DOHH2 (cell line): Measurements from ENCODE around the gene C4orf50.

Experiments used
- H3F3A ChIP-seq: fragments of 200-600 bp; sonication (generic), shearing (Covaris generic); 2 replicates; pipeline ENCODE4 v1.6.0; 2016; ENCODE audit warnings: antibody characterized with exemption, mild to moderate bottlenecking; ENCODE audit not compliant: control insufficient read depth, insufficient read depth
- H3K27ac ChIP-seq: fragments of 200-600 bp; sonication (generic); 2 replicates; pipeline ENCODE4 v1.5.1; 2014; ENCODE audit warnings: low read depth, mild to moderate bottlenecking, low read length, moderate library complexity
- H3K27me3 ChIP-seq: fragments of 200-600 bp; sonication (generic); 2 replicates; pipeline ENCODE4 v1.6.1; 2014; ENCODE audit warnings: mild to moderate bottlenecking, low read length, mixed read lengths; ENCODE audit not compliant: control insufficient read depth
- H3K36me3 ChIP-seq: fragments of 200-600 bp; sonication (generic); 2 replicates; pipeline ENCODE4 v1.6.1; 2014; ENCODE audit warnings: mild to moderate bottlenecking, low read length, moderate library complexity, mixed read lengths; ENCODE audit not compliant: control insufficient read depth
- H3K4me1 ChIP-seq: fragments of 200-600 bp; sonication (generic); 2 replicates; pipeline ENCODE4 v1.6.1; 2014; ENCODE audit warnings: mild to moderate bottlenecking, low read length, mixed read lengths; ENCODE audit not compliant: control insufficient read depth
- H3K4me2 ChIP-seq: fragments of 200-600 bp; sonication (generic); 2 replicates; pipeline ENCODE4 v1.6.0; 2014; ENCODE audit warnings: mild to moderate bottlenecking, low read length, moderate library complexity
- H3K4me3 ChIP-seq: fragments of 200-600 bp; sonication (generic); 2 replicates; pipeline ENCODE4 v1.5.1; 2014; ENCODE audit warnings: mild to moderate bottlenecking, low read length, mixed read lengths
- H3K79me2 ChIP-seq: fragments of 200-600 bp; sonication (generic); 2 replicates; pipeline ENCODE4 v1.6.1; 2014; ENCODE audit warnings: mild to moderate bottlenecking, low read length, mixed read lengths; ENCODE audit not compliant: control insufficient read depth
- H3K9me2 ChIP-seq: fragments of 200-600 bp; sonication (generic); replicated peaks from 2 replicates; pipeline ENCODE4 v1.6.1; 2014; ENCODE audit warnings: mild to moderate bottlenecking, low read length, mixed read lengths; ENCODE audit not compliant: control insufficient read depth
- H3K9me3 ChIP-seq: fragments of 200-600 bp; sonication (generic); 2 replicates; pipeline ENCODE4 v1.6.1; 2014; ENCODE audit warnings: antibody characterized with exemption, low read length, mixed read lengths; ENCODE audit not compliant: control insufficient read depth, insufficient read depth
- H4K20me1 ChIP-seq: fragments of 200-600 bp; sonication (generic); 2 replicates; pipeline ENCODE4 v1.6.0; 2014; ENCODE audit warnings: low read depth, mild to moderate bottlenecking, antibody characterized with exemption, low read length, moderate library complexity; ENCODE audit not compliant: control insufficient read depth, insufficient read depth
- CTCF ChIP-seq: fragments of 200-600 bp; sonication (generic); IDR thresholded peaks from one replicate; pipeline ENCODE4 v1.5.1; 2014; ENCODE audit warnings: antibody characterized with exemption, mild to moderate bottlenecking, low read depth, low read length; ENCODE audit not compliant: poor library complexity, severe bottlenecking
- EZH2phosphoT487 ChIP-seq: fragments of 200-600 bp; sonication (generic); IDR thresholded peaks from 2 replicates; pipeline ENCODE4 v1.6.1; 2017; ENCODE audit warnings: borderline replicate concordance, mild to moderate bottlenecking, antibody characterized with exemption, low read length, moderate library complexity, mixed read lengths

C4orf50 gene

GRCh38 chr4:6064383-6064782 is 46.2 kb upstream of the C4orf50 start:
- Histone ChIP-seq H3K27me3 (no peaks in the 10 kb centered on the region), H3F3A (no peaks in the 10 kb centered on the region), H3K4me1 (no peaks in the 10 kb centered on the region), H3K36me3 (no peaks in the 10 kb centered on the region), H3K9me2 (no peaks in the 10 kb centered on the region), H3K27ac (no peak overlapping the region), H4K20me1 (no peaks in the 10 kb centered on the region), H3K9me3 (peaks cover 12% of the 10 kb centered on the region; the same call in 1 of the 2 replicates), H3K4me2 (no peak overlapping the region), H3K4me3 (no peak overlapping the region), H3K79me2 (no peaks in the 10 kb centered on the region)
- TF ChIP-seq EZH2phosphoT487 (no peak), CTCF (no peak)

- Histone ChIP-seq H4K20me1 (no peaks in the 10 kb centered on the region), H3K9me2 (no peaks in the 10 kb centered on the region), H3K9me3 (peaks cover 19% of the 10 kb centered on the region), H3K4me3 (no peak overlapping the region), H3K79me2 (no peaks in the 10 kb centered on the region), H3K27me3 (no peaks in the 10 kb centered on the region), H3F3A (no peaks in the 10 kb centered on the region), H3K27ac (no peak overlapping the region), H3K4me1 (no peaks in the 10 kb centered on the region), H3K4me2 (no peak overlapping the region), H3K36me3 (no peaks in the 10 kb centered on the region)
- TF ChIP-seq CTCF = no peak
- TF ChIP-seq EZH2phosphoT487 = no peak
Observed at GRCh38 chr4:6063684-6064083, 45.5 kb upstream of the C4orf50 start.

GRCh38 chr4:6062133-6062532 is 43.9 kb upstream of the C4orf50 start:
- Histone ChIP-seq H3K79me2 (no peaks in the 10 kb centered on the region), H3K36me3 (no peaks in the 10 kb centered on the region), H3K9me3 (peaks cover 28% of the 10 kb centered on the region)

More at GRCh38 chr4:6062133-6062532, 43.9 kb upstream of the C4orf50 start:
- H4K20me1 ChIP-seq = no peaks in the 10 kb centered on the region
- TF ChIP-seq EZH2phosphoT487 (no peak), CTCF (no peak)
- no peak overlapping the region for H3K4me2 ChIP-seq
- H3K27me3 ChIP-seq = no peaks in the 10 kb centered on the region
- H3K4me3 ChIP-seq = no peak overlapping the region
- no peaks in the 10 kb centered on the region for H3K9me2 ChIP-seq
- H3K27ac ChIP-seq = no peak overlapping the region
- H3K4me1 ChIP-seq = no peaks in the 10 kb centered on the region
- no peaks in the 10 kb centered on the region for H3F3A ChIP-seq
